ENCODE data around the gene SLC1A1. TPM values are rescaled to one million over a fixed set of nuclear protein-coding genes. Genes with fewer than 3 reads are reported as not detected.

Gene SLC1A1
- total RNA-seq, 1 donor from 2014 or later, result 5.6 TPM

DNA sequence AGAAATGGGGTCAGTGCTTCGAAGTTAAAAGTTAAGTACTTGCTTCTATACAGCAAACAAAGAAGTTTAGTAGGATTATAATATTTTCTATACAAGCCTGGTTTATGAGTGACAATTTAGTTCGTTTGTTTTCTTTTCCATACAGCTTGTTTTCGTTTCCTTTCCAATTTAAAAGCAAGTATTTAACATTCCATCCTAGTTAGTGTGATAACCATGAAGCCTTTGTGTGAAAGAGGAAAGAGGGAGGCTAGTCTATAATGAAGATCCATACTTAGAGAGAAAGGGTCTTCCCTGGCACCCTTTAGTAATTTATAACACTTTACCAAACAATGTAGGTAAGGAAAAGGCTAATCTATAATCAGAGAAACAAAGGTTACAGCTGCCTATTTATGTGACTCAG is 51.0 kb downstream of the SLC1A1 start:
- peak in 1 of 2 donors; percentile 54 for DNase-seq (ENCODE audit: low read depth in 2 of 2)

DNA sequence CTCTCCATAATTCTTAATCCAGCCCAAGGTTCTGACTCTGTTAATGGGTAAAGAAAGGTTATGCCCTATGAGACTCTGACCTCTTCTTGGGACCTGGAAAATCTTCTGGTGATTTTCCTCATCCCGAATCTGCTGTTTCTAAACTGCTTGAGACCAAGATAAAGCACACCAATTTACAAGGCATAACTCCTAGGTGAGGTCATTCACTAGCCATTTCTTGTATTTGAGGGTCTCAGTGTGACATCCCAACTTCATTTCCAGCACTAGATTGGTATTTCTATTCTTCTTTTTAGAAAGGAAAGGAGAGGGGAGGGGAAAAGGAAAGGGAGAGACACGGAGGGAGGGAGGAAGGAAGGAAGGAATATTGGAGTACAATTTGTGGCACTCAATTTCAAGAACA is 51.6 kb downstream of the SLC1A1 start:
- no peak for DNase-seq (ENCODE audit: low read depth in 2 of 2)

DNA sequence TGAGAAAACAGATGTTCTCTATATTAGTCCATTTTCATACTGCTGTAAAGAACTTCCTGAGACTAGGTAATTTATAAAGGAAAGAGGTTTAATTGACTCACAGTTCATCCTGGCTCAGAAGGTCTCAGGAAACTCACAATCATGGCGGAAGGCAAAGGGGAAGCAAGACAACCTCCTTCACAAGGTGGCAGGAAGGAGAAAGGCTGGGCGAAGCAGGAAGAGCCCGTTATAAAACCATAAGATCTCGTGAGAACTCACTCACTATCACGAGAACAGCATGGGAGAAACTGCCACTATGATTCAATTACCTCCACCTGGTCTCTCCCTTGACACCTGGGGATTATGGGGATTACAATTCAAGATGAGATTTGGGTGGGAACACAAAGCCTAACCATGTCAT is 54.4 kb downstream of the SLC1A1 start:
- peak in 1 of 2 donors; percentile 24 for DNase-seq (ENCODE audit: low read depth in 2 of 2)

DNA sequence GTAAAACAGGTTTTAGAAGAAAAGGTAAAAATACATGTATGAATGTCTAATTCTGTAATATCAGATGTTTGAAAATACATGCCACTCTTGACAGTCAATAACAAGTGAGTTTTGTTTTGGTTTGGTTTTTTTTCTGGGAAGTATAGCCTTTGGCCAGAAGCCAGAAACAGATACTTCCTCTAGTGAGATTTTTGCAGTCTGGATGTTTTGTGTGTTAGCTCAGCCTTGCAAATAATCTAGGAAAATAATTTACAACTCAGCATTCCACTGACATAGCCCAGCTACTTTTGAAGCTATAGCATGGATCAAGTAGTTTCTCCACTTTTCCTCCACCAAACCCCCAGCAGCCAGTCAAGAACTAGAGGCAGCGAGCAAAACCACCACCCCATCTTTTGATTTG is 56.7 kb downstream of the SLC1A1 start:
- DNase-seq (ENCODE audit: low read depth in 2 of 2), result peak; percentile 67 to 84

- DNase-seq (ENCODE audit: low read depth in 2 of 2), result peak; percentile 56 to 83
Observed at GRCh38 chr9:4548811-4549725, 58.8 kb downstream of the SLC1A1 start.

GRCh38 chr9:4549751-4550295 is 59.6 kb downstream of the SLC1A1 start:
- DNase-seq (ENCODE audit: low read depth in 2 of 2), result peak in 1 of 2 donors; percentile 63

GRCh38 chr9:4550777-4551484 is 60.7 kb downstream of the SLC1A1 start:
- DNase-seq (ENCODE audit: low read depth in 2 of 2), result peak; percentile 35 to 46

- peak in 1 of 2 donors; percentile 76 for DNase-seq (ENCODE audit: low read depth in 2 of 2)
Observed at GRCh38 chr9:4553951-4554381, 63.7 kb downstream of the SLC1A1 start.

- DNase-seq (ENCODE audit: low read depth in 2 of 2), result peak; percentile 50 to 93
Observed at GRCh38 chr9:4555236-4555635, 65.0 kb downstream of the SLC1A1 start.

GRCh38 chr9:4558371-4558998 is 68.2 kb downstream of the SLC1A1 start:
- DNase-seq (ENCODE audit: low read depth in 2 of 2), result no peak

GRCh38 chr9:4559261-4560182 is 69.3 kb downstream of the SLC1A1 start:
- DNase-seq (ENCODE audit: low read depth in 2 of 2), result no peak

DNA sequence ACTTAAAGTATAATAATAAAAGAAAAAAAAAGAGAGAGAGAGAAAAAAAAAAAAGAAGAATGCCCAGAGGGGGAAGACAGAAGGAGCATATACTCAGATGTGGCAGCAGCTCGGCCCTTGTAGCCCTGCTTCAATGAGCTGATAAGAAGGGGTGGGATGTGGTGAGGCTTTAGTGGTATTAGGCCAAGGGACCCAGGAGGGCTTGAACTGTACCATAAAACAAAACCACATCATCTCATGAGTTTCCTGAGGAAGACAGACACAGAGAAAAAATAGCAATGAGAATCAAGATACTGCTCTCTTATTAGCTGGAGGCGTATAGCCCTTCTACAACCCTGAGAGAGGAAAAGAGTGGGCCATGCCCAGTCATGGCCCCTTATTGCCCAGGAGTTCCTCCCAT is 72.8 kb downstream of the SLC1A1 start:
- DNase-seq (ENCODE audit: low read depth in 2 of 2), result no peak

DNA sequence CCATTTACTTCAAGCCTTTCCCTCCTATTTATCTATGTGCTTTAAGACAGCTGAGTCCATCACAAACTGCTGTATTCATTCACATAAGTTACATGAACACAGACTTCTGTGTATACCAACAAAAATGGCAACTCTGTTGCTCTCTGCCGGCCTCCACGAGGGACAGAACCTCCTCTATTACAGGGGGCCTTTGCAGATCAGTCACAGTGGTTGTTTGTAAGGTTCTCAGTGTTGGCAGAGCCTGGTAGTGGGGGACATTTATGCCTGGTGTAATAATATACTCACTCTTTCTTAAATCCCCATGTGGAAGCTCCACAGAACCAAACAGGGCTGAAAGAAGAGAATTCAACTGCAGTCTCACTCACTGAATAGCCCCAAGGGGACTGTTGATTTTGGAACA is 76.5 kb downstream of the SLC1A1 start:
- DNase-seq (ENCODE audit: low read depth in 2 of 2), result no peak

- peak; percentile 26 to 63 for DNase-seq (ENCODE audit: low read depth in 2 of 2)
Observed at GRCh38 chr9:4567601-4568000, 77.3 kb downstream of the SLC1A1 start.

DNA sequence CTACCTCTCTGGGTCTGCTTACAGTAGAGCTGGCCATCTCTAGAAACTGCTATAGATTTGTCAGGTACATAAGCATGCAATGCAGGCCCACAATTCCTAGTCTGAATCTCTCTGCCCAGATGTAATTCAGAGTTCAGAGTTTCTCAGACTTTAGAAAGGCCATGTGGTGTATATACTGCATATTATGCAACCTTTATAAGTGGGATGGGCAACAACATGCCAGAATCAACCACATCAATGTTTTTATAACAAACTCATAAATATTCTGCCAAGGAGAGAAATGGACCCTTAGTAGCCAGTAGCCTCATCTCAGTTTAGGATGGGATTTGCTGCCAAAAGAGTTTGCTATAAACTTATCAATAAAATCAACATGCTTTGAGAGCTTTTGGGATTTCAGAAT is 78.8 kb downstream of the SLC1A1 start:
- DNase-seq (ENCODE audit: low read depth in 2 of 2), result no peak

DNA sequence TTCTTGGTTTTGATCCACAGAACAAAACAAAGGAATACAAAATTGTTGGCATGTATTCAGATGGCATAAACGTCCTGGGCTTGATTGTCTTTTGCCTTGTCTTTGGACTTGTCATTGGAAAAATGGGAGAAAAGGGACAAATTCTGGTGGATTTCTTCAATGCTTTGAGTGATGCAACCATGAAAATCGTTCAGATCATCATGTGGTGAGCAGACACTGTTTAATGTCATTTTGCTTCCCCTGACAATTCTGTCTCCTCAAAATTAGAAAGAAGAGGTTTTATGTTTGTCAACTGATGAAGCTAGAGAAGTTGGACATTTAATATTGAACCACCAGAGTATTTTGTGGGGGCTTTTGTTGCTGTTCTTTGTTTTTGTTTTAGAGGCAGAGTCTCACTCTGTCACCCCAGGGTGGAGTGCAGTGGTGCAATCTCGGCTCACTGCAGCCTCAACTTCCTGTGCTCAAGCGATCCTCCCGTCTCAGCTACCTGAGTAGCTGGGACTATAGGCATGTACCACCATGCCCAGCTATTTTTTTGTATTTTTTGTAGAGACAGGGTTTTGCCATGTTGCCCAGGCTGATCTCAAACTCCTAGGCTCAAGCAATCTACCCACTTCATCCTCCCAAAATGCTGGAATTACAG is 82.0 kb downstream of the SLC1A1 start:
- DNase-seq (ENCODE audit: low read depth in 2 of 2), result no peak

DNA sequence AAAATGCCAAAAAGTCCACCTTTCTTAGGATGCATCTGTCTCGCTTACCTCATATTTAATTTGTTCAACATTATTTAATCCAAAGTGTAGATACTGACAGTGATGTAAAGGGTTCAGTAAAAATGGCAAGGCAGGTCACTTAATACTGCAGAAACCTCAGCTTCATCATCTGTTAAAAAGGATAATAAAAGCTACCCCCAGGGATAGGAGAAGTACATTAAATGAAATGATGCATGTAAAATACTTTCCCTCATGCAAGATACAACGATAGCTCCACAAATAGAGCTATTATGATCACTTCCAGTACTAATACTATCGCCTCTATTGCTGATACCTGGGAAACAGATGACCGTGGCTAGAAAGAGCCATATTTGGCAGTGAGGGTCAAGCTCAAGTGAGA is 82.9 kb downstream of the SLC1A1 start:
- DNase-seq (ENCODE audit: low read depth in 2 of 2), result no peak

GRCh38 chr9:4573634-4574389 is 83.5 kb downstream of the SLC1A1 start:
- DNase-seq (ENCODE audit: low read depth in 2 of 2), result no peak

DNA sequence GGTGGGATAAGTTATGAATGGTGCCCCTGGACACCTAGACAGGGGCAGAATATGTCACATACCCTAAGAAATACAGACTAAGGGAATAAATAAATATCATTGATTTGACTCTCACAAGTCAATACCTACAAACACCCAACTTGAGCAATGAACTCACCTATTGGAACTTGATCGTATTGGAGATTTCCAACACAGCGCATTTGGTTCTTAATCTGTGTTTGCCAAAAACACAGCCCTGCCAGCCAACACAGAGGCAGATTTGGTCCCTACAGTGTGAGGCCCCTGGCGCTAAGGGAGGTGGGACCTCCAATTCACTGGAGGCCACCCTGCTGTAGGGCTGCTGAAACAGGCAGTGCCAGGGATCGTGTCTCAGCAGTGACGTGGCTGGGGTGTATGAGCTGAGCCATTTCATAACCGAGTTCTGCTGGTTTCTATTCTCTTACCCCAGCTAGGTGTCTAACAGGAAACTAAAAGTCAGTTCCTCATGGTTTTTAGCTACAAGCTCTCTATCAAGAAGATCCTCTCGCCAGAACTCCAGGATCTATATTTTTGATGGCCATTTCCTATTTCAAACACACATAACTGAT is 84.5 kb downstream of the SLC1A1 start:
- no peak for DNase-seq (ENCODE audit: low read depth in 2 of 2)

Measured in lung microvascular endothelial cell (primary cell).